Measurements from ENCODE around the gene CCDC141. TPM values are rescaled to one million over a fixed set of nuclear protein-coding genes. Genes with fewer than 3 reads are reported as not detected.

CCDC141 gene
- total RNA-seq, 2 donors from 2014 or later: 1.9 to 2.1 TPM

DNA sequence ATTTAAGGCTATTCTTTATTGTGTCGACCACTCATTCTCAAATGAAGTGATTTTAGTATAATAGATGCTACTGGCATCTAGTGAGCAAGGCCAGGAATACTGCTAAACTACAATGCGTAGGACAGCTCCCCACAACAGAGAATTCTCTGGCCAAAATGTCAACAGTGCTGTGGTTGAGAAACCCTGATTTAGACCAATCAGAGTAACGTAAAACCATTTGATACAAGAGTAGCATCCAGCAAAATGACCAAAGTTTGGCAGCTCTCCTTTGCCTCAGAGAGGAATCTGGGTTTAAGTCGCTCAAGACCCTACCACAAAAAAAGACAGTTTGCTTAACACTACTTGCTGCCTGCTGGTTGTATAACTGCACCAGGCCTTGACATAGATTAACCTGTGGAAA is 205.7 kb downstream of the CCDC141 start:
- H3K9me3 Mint-ChIP-seq: no peaks in the 10 kb centered on the region
- ATAC-seq (replicated peaks): no peak
- no peak overlapping the region for H3K4me3 Mint-ChIP-seq
- no peak overlapping the region for H3K27ac Mint-ChIP-seq
- no peaks in the 10 kb centered on the region for H3K4me1 Mint-ChIP-seq
- H3K36me3 Mint-ChIP-seq (ENCODE audit: low read depth): no peaks in the 10 kb centered on the region
- peaks cover 4% of the 10 kb centered on the region for H3K27me3 Mint-ChIP-seq

DNA sequence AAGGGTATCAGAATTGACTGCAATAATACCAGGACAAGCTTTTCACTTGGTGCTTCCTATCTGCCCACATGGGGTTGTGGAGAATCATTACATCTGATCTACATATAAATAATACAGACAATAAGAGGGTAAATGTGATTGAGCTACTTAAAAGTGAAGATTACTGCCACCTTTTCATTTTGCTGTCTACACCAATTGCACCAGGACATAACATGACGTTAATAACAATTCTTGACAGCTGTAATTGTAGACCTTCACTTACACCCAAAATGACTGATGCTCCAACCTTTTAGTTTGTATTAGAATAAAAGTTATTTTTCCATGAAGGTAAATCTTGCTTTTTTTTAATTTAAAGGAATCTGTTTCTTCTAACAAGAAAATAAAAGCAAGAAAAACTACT is 206.2 kb downstream of the CCDC141 start:
- Mint-ChIP-seq H3K27ac (no peak overlapping the region), H3K36me3 (ENCODE audit: low read depth) (no peaks in the 10 kb centered on the region), H3K4me1 (no peaks in the 10 kb centered on the region), H3K4me3 (no peak overlapping the region), H3K27me3 (peaks cover 4% of the 10 kb centered on the region), H3K9me3 (no peaks in the 10 kb centered on the region)
- no peak for ATAC-seq (replicated peaks)

DNA sequence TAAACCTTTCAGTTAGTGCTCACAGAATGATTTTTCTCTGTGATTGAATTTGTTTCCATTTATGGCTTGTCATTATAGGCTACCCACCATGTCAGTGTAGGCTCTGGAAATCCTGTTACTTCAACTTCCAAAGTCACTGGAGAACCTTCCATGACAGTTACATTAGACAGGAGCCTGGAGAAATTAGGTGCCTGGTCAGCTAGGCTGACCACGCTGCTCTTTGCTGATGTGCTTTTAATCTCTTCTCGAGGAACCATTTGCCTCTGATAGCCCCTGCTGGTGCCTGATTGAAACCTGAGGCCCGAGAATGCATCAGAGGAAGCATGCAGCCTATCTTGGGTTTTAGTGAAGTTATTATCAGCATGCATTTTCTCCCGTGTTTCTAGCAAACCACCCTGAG is 213.1 kb downstream of the CCDC141 start:
- H3K4me3 Mint-ChIP-seq: no peak overlapping the region
- no peak overlapping the region for H3K27ac Mint-ChIP-seq
- H3K36me3 Mint-ChIP-seq (ENCODE audit: low read depth): no peaks in the 10 kb centered on the region
- no peaks in the 10 kb centered on the region for H3K4me1 Mint-ChIP-seq
- H3K27me3 Mint-ChIP-seq: no peaks in the 10 kb centered on the region
- ATAC-seq (replicated peaks): no peak
- no peaks in the 10 kb centered on the region for H3K9me3 Mint-ChIP-seq

- Mint-ChIP-seq H3K27ac (no peak overlapping the region), H3K9me3 (no peaks in the 10 kb centered on the region), H3K4me3 (no peak overlapping the region), H3K36me3 (ENCODE audit: low read depth) (no peaks in the 10 kb centered on the region), H3K4me1 (no peaks in the 10 kb centered on the region), H3K27me3 (no peaks in the 10 kb centered on the region)
- ATAC-seq (replicated peaks): no peak
These were observed 215.9 kb downstream of the CCDC141 start for GRCh38 chr2:178834086-178834485.

DNA sequence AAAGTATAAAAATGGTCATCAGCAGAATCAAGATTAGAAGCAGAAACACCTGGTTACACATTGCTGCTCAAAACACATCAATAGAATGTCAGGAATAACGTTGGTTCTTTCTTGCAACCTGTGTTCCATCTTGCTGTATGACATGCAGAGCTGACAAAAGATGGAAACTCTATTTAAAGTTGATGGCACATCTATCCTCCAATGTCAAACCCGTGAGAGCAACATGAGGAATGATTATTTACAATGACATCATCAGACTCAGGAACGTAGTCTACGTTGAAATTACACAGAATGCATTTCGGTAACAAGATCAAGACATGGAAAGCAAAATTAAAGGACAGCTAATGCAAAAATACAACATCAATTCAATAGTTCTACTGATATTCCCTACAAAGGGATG is 216.6 kb downstream of the CCDC141 start:
- no peak overlapping the region for H3K27ac Mint-ChIP-seq
- no peak overlapping the region for H3K4me3 Mint-ChIP-seq
- no peaks in the 10 kb centered on the region for H3K27me3 Mint-ChIP-seq
- H3K4me1 Mint-ChIP-seq: no peaks in the 10 kb centered on the region
- H3K36me3 Mint-ChIP-seq (ENCODE audit: low read depth): no peaks in the 10 kb centered on the region
- ATAC-seq (replicated peaks): no peak
- no peaks in the 10 kb centered on the region for H3K9me3 Mint-ChIP-seq

DNA sequence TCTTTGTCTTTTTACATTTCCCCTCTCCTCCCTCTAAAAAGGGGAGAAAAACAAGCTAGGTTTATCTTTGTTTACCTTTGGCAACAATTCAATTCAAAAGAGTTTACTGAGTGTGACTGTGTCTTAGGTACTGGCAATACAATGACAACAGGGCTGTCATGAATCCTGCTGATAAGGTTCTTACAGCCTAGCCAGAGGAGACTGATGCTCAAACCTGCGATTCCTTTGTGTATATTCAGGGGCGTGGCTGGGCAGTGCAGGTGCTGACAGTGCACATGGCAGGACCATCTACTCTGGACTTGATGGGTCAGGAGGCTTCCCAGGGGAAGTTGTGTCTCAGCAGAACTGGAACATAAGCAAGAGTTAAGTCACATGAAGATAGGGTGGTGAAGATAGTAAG is 219.5 kb downstream of the CCDC141 start:
- Mint-ChIP-seq H3K9me3 (no peaks in the 10 kb centered on the region), H3K4me1 (no peaks in the 10 kb centered on the region), H3K27ac (no peak overlapping the region), H3K27me3 (no peaks in the 10 kb centered on the region), H3K4me3 (no peak overlapping the region), H3K36me3 (ENCODE audit: low read depth) (no peaks in the 10 kb centered on the region)
- no peak for ATAC-seq (replicated peaks)

DNA sequence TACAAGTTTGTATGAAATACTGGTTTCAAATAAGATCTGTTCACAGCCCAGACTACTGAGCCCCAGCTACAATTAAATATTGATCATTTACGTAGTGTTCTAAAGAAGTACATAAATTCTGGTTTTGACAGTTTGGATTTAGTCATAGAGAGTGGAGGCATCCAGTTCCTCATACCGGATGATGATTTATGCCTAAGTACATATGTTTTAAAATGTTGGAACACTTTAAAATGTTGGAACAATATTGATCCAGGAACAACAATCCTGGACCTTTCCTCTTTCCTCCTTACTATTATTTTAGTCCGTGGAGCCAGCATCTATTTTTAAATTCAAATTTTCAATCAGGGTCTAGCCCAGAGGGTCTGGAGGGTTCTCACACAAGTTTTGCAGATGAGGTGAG is 220.0 kb downstream of the CCDC141 start:
- ATAC-seq (replicated peaks): no peak
- no peak overlapping the region for H3K27ac Mint-ChIP-seq

GRCh38 chr2:178829299-178829960 is 220.5 kb downstream of the CCDC141 start:
- Mint-ChIP-seq H3K27me3 (no peaks in the 10 kb centered on the region), H3K27ac (no peak overlapping the region), H3K4me3 (no peak overlapping the region), H3K36me3 (ENCODE audit: low read depth) (no peaks in the 10 kb centered on the region), H3K9me3 (no peaks in the 10 kb centered on the region), H3K4me1 (no peaks in the 10 kb centered on the region)
- no peak for ATAC-seq (replicated peaks)

More for the DNA sequence above, 220.0 kb downstream of the CCDC141 start:
- Mint-ChIP-seq H3K36me3 (ENCODE audit: low read depth) (no peaks in the 10 kb centered on the region), H3K4me3 (no peak overlapping the region), H3K27me3 (no peaks in the 10 kb centered on the region), H3K4me1 (no peaks in the 10 kb centered on the region), H3K9me3 (no peaks in the 10 kb centered on the region)

DNA sequence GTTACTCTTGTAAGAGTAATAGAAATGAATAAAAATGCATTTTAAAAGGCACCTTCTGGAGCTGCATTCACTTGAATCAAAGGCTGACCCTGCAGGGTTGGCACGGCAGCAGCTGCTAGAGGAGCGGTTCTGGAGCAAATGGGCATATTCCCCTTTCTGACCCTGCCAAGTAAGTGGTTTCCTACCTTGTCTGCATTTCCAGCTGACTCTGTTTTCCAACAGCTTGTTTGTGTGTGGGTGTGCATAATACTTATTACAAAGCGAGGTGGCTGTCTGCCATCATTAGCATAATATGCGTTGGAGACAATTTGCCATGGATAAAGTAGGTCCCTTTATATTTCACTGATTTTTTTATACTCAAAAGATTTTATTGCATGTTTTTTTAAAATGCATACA is 221.5 kb downstream of the CCDC141 start:
- Mint-ChIP-seq H3K4me3 (no peak overlapping the region), H3K36me3 (ENCODE audit: low read depth) (no peaks in the 10 kb centered on the region), H3K27ac (no peak overlapping the region), H3K27me3 (no peaks in the 10 kb centered on the region), H3K4me1 (no peaks in the 10 kb centered on the region), H3K9me3 (no peaks in the 10 kb centered on the region)
- ATAC-seq (replicated peaks): no peak

DNA sequence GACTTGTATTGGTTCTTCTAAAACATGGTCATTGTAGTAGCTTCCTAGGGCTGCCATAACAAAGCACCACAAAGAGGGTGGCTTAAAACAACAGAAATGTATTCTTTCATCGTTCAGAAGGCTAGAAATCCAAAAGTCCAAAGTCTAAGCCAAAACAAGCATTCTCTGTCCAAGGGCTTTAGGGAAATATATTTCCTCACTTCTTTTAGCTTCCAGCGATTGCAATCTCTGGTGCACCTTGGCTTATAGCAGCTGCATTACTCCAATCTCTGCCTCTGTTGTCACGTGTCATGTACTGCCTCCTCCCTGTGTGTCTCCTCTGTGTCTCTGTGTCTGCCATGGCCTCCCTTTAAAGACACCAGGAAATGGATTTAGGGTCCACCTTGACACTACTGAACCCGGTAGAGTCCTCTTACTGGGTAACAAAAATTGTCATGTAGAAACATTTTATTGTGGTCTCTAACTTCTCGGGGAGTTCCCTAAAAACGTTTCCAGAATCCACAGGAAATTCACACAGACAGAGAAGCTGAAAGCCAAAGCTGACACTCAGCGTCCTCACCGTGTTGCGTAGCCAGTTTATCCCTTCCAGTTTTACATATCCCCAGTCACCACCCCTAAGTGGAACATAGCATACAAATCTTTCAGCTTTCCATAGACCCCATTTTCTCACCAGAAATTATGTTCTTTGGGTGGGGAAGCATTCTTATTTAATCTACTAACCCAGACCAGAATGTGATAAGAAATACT is 222.0 kb downstream of the CCDC141 start:
- no peaks in the 10 kb centered on the region for H3K36me3 Mint-ChIP-seq (ENCODE audit: low read depth)
- H3K4me3 Mint-ChIP-seq: no peak overlapping the region
- H3K4me1 Mint-ChIP-seq: no peaks in the 10 kb centered on the region
- H3K27ac Mint-ChIP-seq: no peak overlapping the region
- no peaks in the 10 kb centered on the region for H3K9me3 Mint-ChIP-seq
- no peaks in the 10 kb centered on the region for H3K27me3 Mint-ChIP-seq
- no peak for ATAC-seq (replicated peaks)

DNA sequence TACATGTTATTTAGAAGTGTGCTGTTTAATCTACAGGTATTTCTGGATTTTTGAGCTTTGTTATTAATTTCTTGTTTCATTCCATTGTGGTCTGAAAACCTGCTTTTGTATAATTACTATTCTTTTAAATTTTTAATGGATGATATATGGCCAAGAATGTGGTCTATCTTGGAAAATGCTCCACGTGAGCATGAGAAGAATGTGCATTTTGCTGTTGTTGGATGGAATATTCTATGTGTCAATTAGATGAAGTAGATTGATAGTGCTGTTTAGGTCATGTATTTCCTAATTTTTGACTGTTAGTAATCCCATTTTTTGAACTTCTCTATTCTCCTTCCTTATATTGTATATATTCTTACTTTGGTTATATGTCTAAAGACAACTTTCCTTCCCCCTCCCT is 222.8 kb downstream of the CCDC141 start:
- no peak overlapping the region for H3K4me3 Mint-ChIP-seq
- no peaks in the 10 kb centered on the region for H3K36me3 Mint-ChIP-seq (ENCODE audit: low read depth)
- H3K27ac Mint-ChIP-seq: no peak overlapping the region

GRCh38 chr2:178825183-178825582 is 224.8 kb downstream of the CCDC141 start:
- H3K4me3 Mint-ChIP-seq: no peak overlapping the region
- H3K27ac Mint-ChIP-seq: no peak overlapping the region
- H3K27me3 Mint-ChIP-seq: no peaks in the 10 kb centered on the region
- H3K36me3 Mint-ChIP-seq (ENCODE audit: low read depth): no peaks in the 10 kb centered on the region
- no peaks in the 10 kb centered on the region for H3K4me1 Mint-ChIP-seq
- ATAC-seq (replicated peaks): no peak
- H3K9me3 Mint-ChIP-seq: no peaks in the 10 kb centered on the region

More for the DNA sequence above, 222.8 kb downstream of the CCDC141 start:
- ATAC-seq (replicated peaks): no peak
- Mint-ChIP-seq H3K4me1 (no peaks in the 10 kb centered on the region), H3K9me3 (no peaks in the 10 kb centered on the region), H3K27me3 (no peaks in the 10 kb centered on the region)

DNA sequence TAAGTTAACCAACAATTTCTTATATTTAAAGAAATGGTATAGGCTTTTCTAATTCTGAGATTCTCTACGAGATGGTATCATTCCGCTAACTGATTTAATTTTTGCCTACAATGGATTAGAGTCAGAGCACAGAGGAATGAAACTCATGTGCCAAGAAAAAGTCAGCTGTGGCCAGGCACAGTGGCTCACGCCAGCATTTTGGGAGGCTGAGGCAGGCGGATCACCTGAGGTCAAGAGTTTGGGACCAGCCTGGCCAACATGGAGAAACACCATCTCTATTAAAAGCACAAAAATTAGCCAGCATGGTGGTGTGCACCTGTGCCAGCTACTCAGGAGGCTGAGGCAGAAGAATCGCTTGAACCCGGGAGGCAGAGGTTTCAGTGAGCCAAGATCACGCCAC is 225.8 kb downstream of the CCDC141 start:
- Mint-ChIP-seq H3K4me1 (no peaks in the 10 kb centered on the region), H3K27me3 (no peaks in the 10 kb centered on the region), H3K27ac (no peak overlapping the region), H3K36me3 (ENCODE audit: low read depth) (no peaks in the 10 kb centered on the region), H3K4me3 (no peak overlapping the region), H3K9me3 (no peaks in the 10 kb centered on the region)
- no peak for ATAC-seq (replicated peaks)

DNA sequence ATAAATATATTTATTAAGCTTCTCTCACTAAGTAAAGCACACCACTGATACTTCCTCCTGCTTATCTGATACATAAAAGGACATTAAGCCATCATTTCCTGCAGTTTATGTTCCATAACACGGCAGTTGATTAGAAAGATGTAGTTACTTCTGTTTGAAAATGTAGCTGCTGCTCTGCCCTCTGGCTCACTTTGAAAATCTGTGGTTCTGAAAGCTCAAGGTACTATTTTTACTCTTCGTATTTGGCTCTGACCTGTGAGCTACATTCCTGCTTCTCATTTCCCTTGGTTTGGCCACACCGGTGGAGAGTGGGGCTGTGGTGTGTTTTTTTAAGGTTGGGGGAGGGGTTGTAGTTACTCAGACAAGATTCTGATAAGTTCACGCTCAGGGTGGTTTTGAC is 229.9 kb downstream of the CCDC141 start:
- H3K4me1 Mint-ChIP-seq: peaks cover 6% of the 10 kb centered on the region
- peaks cover 9% of the 10 kb centered on the region for H3K27me3 Mint-ChIP-seq
- no peaks in the 10 kb centered on the region for H3K9me3 Mint-ChIP-seq
- no peak overlapping the region for H3K4me3 Mint-ChIP-seq
- no peaks in the 10 kb centered on the region for H3K36me3 Mint-ChIP-seq (ENCODE audit: low read depth)
- ATAC-seq (replicated peaks): no peak
- H3K27ac Mint-ChIP-seq: no peak overlapping the region

DNA sequence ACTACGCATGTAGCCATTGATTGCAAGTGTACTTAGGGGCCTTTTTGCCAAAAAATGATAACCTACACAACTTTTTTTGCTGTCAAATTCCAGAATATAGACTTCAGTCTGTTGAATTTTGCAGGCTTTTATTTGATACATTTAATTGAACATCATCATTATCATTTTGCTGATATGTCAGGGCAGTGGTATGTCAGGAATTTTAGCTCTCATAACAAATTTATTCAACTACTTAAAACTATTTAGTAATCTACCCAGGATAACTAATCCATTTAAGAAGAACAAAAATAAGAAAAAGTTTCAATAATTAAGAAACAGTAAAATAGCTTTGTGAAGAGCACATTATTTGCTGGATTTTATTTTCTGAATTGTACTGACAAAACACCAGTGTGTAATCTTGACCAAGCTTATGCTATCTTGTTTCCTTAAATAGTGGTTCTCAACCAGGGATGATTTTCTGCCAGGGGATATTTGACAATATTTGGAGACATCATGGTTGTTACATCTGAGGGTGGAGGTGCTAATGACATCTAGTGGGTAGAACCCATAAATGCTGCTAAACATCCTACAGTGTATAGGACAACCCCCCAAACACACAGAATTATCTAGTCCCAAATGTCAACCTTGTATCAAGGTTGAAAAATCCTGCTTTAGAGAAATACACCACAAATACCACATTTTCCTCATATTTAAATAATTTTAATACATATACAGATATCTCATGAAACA is 230.6 kb downstream of the CCDC141 start:
- Mint-ChIP-seq H3K4me1 (peaks cover 6% of the 10 kb centered on the region), H3K4me3 (no peak overlapping the region), H3K27me3 (peaks cover 9% of the 10 kb centered on the region), H3K27ac (no peak overlapping the region), H3K9me3 (no peaks in the 10 kb centered on the region), H3K36me3 (ENCODE audit: low read depth) (no peaks in the 10 kb centered on the region)
- ATAC-seq (replicated peaks): no peak
